Tibial nerve (tissue), 4 donors: Measurements from ENCODE around the gene ZNF648.

ENCODE experiments used
- CTCF ChIP-seq, 5 experiments: fragments of 200-600 bp in 3 of 5; fragments of 450-650 bp in 2 of 5; sonication (generic) in 3 of 5; IDR thresholded peaks; one replicate each; pipeline ENCODE4 v1.5.1; 2016 to 2019; ENCODE audit warnings: antibody characterized with exemption in 5 of 5, mild to moderate bottlenecking in 3 of 5, moderate library complexity in 2 of 5
- EP300 ChIP-seq, 2 donors: sonication (generic); formaldehyde crosslinking; IDR thresholded peaks; one replicate each; pipeline ENCODE4 v1.6.1; 2017; ENCODE audit warnings: antibody characterized with exemption in 2 of 2, mild to moderate bottlenecking in 1 of 2
- POLR2A ChIP-seq, 2 donors: fragments of 450-650 bp; IDR thresholded peaks; one replicate each; pipeline ENCODE4 v1.6.1; 2017; ENCODE audit warnings: antibody characterized with exemption in 2 of 2, mild to moderate bottlenecking in 2 of 2, moderate library complexity in 2 of 2

- TF ChIP-seq EP300 (IDR thresholded peaks at IDR 0.05) = no peak
- TF ChIP-seq CTCF (IDR thresholded peaks at IDR 0.05) = no peak
- TF ChIP-seq POLR2A (IDR thresholded peaks at IDR 0.05) = no peak
These were observed 40.5 kb upstream of the ZNF648 start for GRCh38 chr1:182102043-182102416.
